GM12878 (cell line): ENCODE data around the gene DPP4.

Experiments used
- ESRRA ChIP-seq: IDR thresholded peaks from 2 replicates; pipeline ENCODE4 v1.6.1; 2012; ENCODE audit warnings: mild to moderate bottlenecking, low read length, improper control_type of control experiment
- JUND ChIP-seq: IDR thresholded peaks from 2 replicates; pipeline ENCODE4 v1.6.1; 2012; ENCODE audit warnings: low read depth, mild to moderate bottlenecking, low read length, improper control_type of control experiment, moderate library complexity
- MXI1 ChIP-seq: fragments of 150-350 bp; IDR thresholded peaks from 2 replicates; pipeline ENCODE4 v1.6.1; 2011; ENCODE audit warnings: low read depth, mild to moderate bottlenecking, inconsistent platforms, low read length, improper control_type of control experiment
- POLR2AphosphoS5 ChIP-seq: IDR thresholded peaks from 2 replicates; pipeline ENCODE4 v1.6.1; 2011; ENCODE audit warnings: mild to moderate bottlenecking, low read length, inconsistent platforms
- RFX5 ChIP-seq: IDR thresholded peaks from 2 replicates; pipeline ENCODE4 v1.6.1; 2011; ENCODE audit warnings: low read depth, low read length, improper control_type of control experiment
- TF ChIP-seq, protein P1 (sequence below): IDR thresholded peaks from 2 replicates; pipeline ENCODE4 v1.6.1; 2012; ENCODE audit warnings: low read length, inconsistent platforms

DNA sequence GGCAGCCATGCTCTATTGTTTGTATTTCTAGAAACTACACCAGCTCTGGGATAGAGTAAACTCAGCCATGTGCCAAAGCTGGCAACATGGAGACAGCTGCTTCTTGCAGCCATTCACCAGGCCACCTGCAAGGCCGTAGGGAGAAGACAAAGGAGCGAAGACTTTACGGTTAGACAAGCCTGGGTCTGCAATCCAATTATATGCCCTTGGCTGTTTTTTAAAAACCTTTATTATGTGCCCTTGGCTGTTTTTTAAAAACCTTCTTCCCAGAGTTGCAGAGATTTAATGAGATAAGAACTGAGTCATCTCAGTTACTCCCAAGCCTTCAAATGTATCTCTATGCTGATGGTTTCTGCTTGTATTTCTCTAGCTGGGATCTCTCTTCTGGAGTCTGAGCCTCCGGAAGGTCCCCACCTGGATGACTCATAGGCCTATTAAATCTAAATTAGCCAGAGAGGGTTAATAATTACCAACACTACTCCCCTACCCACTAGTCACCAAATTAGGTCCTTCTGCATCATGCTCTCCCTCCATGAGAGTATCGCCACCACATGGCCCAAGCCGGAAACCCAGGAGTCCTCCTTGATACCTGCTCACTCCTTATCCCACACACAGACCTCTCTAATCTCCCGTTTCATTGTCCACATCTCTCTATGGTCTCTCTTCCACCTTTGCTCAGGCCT lies 17.5 kb upstream of the DPP4 start:
- TF ChIP-seq, protein P1, sequence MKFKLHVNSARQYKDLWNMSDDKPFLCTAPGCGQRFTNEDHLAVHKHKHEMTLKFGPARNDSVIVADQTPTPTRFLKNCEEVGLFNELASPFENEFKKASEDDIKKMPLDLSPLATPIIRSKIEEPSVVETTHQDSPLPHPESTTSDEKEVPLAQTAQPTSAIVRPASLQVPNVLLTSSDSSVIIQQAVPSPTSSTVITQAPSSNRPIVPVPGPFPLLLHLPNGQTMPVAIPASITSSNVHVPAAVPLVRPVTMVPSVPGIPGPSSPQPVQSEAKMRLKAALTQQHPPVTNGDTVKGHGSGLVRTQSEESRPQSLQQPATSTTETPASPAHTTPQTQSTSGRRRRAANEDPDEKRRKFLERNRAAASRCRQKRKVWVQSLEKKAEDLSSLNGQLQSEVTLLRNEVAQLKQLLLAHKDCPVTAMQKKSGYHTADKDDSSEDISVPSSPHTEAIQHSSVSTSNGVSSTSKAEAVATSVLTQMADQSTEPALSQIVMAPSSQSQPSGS: no peak
- TF ChIP-seq RFX5 (no peak), JUND (no peak), ESRRA (no peak), MXI1 (no peak), POLR2AphosphoS5 (no peak)
